ENCODE results near the gene FTCDNL1.

FTCDNL1 gene

GRCh38 chr2:199770716-199771115 lies 80.3 kb downstream of the FTCDNL1 start:
- in situ Hi-C loops (cut with MboI; ENCODE audit: low sequenced_read_pairs, unreplicated experiment), result no loop called here
- no peak for DNase-seq (ENCODE audit: low spot score)
- no peak for TF ChIP-seq CTCF (IDR thresholded peaks at IDR 0.05; ENCODE audit: borderline replicate concordance, control extremely low read depth, extremely low read depth, insufficient read depth, missing control alignments)

- no peak for DNase-seq (ENCODE audit: low spot score)
- in situ Hi-C loops (cut with MboI; ENCODE audit: low sequenced_read_pairs, unreplicated experiment), result no loop called here
- no peak for TF ChIP-seq CTCF (IDR thresholded peaks at IDR 0.05; ENCODE audit: borderline replicate concordance, control extremely low read depth, extremely low read depth, insufficient read depth, missing control alignments)
These were observed 85.3 kb downstream of the FTCDNL1 start for GRCh38 chr2:199765646-199766045.

GRCh38 chr2:199764273-199764800 lies 86.7 kb downstream of the FTCDNL1 start:
- DNase-seq (ENCODE audit: low spot score), result no peak
- in situ Hi-C loops (cut with MboI; ENCODE audit: low sequenced_read_pairs, unreplicated experiment), result no loop called here
- no peak for TF ChIP-seq CTCF (IDR thresholded peaks at IDR 0.05; ENCODE audit: borderline replicate concordance, control extremely low read depth, extremely low read depth, insufficient read depth, missing control alignments)

GRCh38 chr2:199762963-199763362 lies 88.0 kb downstream of the FTCDNL1 start:
- in situ Hi-C loops (cut with MboI; ENCODE audit: low sequenced_read_pairs, unreplicated experiment), result no loop called here
- DNase-seq (ENCODE audit: low spot score), result no peak
- TF ChIP-seq CTCF (IDR thresholded peaks at IDR 0.05; ENCODE audit: borderline replicate concordance, control extremely low read depth, extremely low read depth, insufficient read depth, missing control alignments), result no peak

GRCh38 chr2:199760574-199760973 lies 90.4 kb downstream of the FTCDNL1 start:
- DNase-seq (ENCODE audit: low spot score), result no peak
- no peak for TF ChIP-seq CTCF (IDR thresholded peaks at IDR 0.05; ENCODE audit: borderline replicate concordance, control extremely low read depth, extremely low read depth, insufficient read depth, missing control alignments)
- in situ Hi-C loops (cut with MboI; ENCODE audit: low sequenced_read_pairs, unreplicated experiment), result no loop called here

- in situ Hi-C loops (cut with MboI; ENCODE audit: low sequenced_read_pairs, unreplicated experiment), result no loop called here
- DNase-seq (ENCODE audit: low spot score), result no peak
- TF ChIP-seq CTCF (IDR thresholded peaks at IDR 0.05; ENCODE audit: borderline replicate concordance, control extremely low read depth, extremely low read depth, insufficient read depth, missing control alignments), result no peak
These were observed 93.6 kb downstream of the FTCDNL1 start for GRCh38 chr2:199757233-199757870.
